Head of caudate nucleus (tissue), 42 donors: ENCODE results near the gene TTC32.
"Not testable (repeated sequence)": the region's sequence is repeated elsewhere in the genome, so short reads cannot be mapped to it uniquely, and the experiment has no call there.

Source experiments
- DNase-seq, 42 donors: peaks; one replicate each; pipeline versions ENCODE4 v3.0.0 to v3.0.0-alpha.2; 2020 to 2021; ENCODE audit warnings: mixed read lengths in 7 of 42
- intact Hi-C: fragments of 100-400 bp; cut with DNase I; formaldehyde crosslinking; loops from one replicate; pipeline ENCODE4 v1.15.0; 2022

TTC32 gene

DNA sequence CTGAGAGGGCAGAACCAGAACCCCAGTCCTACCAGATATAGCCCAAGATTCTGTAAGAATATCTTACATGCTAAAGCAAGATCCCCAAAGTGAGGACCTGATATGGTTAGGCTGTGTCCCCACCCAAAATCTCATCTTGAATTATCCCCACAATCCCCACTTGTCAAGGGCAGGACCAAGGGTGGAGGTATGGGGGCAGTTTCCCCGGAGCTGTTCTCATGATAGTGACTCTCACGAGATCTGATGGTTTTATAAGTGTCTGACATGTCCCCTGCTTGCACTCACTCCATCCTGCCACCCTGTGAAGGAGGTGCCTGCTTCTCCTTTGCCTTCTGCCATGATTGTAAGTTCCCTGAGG, 19.9 kb downstream of the TTC32 start:
- peak in 2 of 42 donors; percentile 6 to 22 for DNase-seq
- intact Hi-C loops = no loop called here

DNA sequence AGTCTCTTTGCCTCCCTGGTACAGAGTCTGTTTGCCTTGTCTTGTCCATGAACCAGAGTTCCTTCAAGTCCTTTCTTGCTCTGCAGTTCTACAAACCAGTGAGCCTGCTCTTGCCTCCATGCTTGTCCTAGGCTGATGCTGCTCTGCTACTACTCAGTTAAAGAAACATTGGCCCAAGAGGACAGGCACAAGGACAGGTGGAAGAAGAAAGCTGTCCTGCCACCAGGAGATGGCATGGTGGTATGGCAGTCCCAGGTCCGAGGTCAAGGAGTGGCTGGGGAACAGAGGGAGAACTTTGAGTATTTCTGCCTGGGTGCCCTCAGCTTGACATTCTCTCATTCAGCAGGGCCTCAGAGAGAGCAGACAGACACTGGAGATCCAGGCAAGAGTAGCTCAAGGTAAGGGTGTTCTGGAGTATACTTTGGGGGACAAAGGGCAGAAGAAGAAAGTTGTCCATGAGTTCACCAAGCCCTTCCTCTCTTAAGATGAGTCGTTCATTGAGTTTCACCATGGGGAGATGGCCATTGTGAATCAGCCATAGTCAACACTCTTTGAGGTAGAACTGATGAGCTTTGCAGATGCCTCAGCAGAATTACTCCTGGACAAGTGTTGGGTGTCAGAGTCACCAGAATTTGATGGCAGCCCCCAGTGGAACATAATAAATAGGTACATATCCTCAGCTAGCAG, 20.4 kb downstream of the TTC32 start:
- peak in 3 of 42 donors; percentile 1 to 12 (median 3) for DNase-seq

DNA sequence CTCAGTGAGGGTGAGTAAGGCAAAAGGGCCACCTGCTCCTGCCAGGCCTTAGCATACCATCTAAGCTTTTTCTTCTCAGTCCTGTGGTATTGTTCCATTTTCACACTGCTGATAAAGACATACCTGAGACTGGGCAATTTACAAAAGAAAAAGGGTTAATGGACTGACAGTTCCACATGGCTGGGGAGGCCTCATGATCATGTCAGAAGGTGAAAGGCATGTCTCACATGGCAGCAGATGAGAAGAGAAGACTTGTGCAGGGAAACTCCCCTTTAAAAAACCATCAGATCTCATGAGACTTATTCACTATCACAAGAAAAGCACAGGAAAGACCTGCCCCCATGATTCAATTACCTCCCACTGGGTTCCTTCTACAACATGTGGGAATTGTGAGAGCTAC, 21.6 kb downstream of the TTC32 start:
- intact Hi-C loops = not testable (repeated sequence)
- peak in 3 of 42 donors; percentile 8 to 34 (median 16) for DNase-seq

More for the DNA sequence above, 20.4 kb downstream of the TTC32 start:
- intact Hi-C loops = no loop called here

DNA sequence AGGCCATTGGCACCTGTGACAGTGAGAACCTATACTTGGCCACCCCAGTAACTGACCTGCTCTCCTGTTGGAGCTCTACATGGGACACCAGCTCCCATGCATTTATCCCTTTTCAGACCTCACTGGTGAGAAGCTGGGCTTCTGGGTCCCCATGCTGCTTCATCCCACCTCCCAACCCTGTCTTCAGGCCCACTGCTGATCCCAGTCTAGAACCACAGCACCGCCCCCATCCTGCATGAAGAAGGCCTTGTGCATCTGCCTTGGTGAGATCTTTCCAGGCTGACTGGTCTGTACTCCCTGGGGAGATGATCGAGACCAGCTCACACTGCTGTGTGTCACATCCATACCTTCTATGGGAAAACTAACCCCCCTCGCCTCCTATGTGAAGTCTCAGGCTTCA, 22.7 kb downstream of the TTC32 start:
- peak in 3 of 42 donors; percentile 13 to 30 (median 14) for DNase-seq
- intact Hi-C loops = no loop called here

DNA sequence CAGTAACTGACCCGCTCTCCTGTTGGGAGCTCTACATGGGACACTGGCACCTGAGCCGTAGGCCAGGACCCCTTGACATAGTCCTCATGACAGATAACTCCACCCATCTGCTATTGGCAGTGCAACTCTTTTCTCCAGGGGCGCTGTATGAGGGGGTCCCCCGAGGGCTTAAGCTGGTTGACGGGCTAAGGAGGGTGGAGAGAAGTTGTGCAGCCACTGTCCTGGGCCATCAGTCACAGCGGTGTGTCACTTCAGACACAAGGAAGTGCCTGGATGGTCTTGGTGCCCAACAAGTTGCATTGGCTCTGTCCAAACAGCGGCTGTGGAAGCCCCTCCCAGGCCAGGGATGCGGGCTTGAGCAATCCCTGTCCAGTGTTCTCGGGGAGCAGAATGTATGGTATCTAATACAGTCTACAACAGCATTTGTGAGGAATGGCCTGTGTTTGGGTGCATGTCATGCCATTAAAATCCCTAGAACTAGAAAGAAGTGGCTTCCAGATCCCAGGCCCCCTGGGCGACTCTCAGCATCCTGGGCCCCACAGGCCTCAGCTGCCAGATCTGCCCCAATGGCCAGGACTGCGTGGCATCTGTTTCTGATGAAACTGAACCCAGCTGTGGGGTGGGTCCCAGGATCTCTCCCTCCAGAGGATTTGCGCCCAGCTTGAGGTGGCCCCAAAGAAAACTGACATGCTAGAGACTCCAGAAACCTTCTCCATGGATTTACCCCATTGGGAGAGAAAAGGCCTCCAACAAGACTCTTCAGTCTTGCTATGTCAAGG, 23.3 kb downstream of the TTC32 start:
- intact Hi-C loops = no loop called here
- DNase-seq = peak in 2 of 42 donors; percentile 25 to 26

DNA sequence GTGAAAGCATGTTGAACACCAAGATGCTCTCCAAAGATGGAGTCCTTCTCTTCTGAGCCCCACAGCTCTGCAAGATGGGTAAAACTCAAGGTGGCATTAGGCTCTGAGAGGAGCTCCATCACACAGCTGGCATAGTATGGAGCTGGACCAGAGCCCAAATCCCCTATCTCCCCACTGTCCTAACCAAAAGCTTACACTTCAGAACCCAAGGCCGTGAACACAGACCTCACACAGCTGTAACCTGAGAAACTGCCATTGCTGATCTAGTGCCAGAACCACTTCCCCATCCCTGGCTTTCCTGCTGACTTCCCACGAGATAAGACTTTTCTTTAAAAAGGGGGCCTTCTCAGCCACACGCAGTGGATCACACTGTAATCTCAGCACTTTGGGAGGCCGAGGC, 25.0 kb downstream of the TTC32 start:
- intact Hi-C loops = no loop called here
- DNase-seq = peak in 1 of 42 donors; percentile 8

DNA sequence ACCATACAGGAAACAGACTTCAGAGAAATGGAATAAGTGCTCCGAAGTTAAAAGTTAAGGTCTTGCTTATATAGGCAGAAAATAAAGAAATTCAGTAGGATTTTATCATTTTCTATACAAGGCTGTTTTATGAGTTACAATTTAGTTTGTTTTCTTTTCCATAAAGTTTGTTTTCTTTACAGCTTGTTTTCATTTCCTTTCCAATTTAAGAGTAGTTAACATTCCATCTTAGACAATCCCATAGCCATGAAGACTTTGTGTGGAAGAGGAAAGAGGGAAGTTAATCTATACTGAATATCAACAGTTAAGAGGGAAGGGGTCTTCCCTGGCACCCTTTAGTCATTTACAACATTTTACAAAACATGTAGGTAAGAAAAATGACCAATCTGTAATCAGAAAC, 26.5 kb downstream of the TTC32 start:
- intact Hi-C loops = no loop called here

DNA sequence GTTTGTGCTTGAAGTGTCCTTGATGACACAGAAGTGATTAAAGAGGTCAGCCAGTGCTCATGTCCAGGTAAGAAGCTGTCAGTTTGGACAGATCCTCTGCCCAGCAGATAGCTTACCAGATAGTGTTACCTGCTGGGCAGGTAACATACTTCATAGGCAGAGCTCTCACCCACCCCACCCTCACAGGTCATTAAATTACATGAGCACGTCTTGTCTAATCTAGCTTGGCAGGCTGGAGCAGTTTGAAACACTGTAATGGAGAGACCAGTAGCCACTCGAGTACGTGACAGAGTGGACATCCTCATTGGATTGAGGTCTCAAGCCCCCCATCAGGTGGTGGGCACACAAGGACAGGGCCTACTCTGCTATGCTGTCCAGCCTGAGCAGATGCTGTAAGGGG, 27.1 kb downstream of the TTC32 start:
- intact Hi-C loops = no loop called here
- DNase-seq = peak in 3 of 42 donors; percentile 1 to 28 (median 14)

More for the DNA sequence above, 26.5 kb downstream of the TTC32 start:
- DNase-seq = no peak

DNA sequence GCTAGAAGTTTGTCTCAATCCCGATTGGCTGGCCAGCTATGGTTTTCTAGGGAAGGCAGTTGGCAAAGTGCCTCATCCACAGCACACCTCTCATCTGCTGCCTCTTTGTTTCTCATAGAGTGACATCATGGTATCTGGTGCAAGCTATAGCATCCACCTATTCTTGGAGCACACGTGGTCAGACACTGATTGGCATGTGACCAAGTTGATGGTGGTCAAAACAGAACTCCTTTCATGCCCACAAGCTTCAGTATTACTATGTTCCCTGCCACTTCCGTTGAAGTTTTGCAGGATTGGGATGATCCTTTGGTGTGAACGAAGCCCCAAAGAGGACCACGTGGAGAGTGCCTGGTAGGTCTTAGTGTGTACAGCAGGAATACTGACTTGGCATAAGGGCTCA, 28.8 kb downstream of the TTC32 start:
- peak in 2 of 42 donors; percentile 4 to 10 for DNase-seq
- intact Hi-C loops = no loop called here

DNA sequence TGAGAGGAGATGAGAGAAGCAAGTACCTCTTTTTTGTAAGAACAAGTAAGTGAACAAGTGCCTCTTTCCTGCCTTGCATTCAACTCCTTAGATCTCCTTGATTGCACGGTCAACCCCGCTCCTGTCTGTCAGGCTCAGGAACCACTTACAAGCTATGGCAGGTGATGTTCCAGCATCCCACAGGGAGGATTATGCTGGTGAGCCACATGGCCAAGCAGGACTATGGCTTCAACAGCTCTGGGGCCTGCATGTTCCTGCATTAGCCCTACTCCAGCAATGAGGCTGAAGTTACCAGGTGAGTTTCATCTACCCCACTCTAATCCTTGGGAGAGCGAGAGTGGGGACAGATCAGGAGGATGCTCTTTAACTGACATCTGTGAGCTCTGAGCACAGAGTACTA, 29.5 kb downstream of the TTC32 start:
- intact Hi-C loops = no loop called here
- DNase-seq = peak in 2 of 42 donors; percentile 18 to 21

DNA sequence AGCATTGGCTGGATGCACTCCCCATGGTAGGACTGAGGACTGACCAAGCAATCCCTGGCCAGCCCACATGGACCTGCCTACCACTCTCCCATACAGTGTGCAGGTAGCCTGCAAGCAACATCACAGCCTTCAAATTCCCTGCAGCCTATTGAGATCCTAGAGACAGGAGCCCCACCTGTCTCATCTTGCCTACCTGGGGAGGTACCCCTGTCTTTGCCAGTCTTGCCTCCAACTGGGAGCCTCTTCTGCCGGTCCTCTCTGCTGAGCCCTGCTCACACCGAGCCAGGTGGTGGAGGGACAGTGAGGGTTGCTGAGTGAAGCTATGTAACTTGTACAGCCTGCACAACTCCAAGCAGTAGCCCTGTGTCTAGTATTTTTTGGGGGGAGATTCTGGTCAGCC, 29.9 kb downstream of the TTC32 start:
- intact Hi-C loops = no loop called here
- DNase-seq = peak in 3 of 42 donors; percentile 3 to 29 (median 18)

DNA sequence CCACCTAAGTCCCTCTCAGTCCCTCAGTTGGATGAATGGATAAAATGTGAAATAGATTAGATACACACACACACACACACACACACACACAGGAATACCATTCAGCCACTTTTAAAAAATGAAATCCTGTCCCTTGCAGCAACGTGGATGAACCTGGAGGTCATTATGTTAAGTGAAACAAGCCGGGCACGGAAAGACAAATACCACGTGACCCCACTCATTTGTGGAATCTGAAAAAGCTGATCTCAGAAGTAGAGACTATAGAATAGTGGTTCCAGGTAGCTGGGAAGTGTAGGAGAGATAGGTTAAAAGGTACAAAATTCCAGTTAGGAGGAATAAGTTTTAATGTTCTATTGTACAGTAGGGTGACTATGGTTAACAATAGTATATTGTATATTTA, 31.0 kb downstream of the TTC32 start:
- intact Hi-C loops = no loop called here

DNA sequence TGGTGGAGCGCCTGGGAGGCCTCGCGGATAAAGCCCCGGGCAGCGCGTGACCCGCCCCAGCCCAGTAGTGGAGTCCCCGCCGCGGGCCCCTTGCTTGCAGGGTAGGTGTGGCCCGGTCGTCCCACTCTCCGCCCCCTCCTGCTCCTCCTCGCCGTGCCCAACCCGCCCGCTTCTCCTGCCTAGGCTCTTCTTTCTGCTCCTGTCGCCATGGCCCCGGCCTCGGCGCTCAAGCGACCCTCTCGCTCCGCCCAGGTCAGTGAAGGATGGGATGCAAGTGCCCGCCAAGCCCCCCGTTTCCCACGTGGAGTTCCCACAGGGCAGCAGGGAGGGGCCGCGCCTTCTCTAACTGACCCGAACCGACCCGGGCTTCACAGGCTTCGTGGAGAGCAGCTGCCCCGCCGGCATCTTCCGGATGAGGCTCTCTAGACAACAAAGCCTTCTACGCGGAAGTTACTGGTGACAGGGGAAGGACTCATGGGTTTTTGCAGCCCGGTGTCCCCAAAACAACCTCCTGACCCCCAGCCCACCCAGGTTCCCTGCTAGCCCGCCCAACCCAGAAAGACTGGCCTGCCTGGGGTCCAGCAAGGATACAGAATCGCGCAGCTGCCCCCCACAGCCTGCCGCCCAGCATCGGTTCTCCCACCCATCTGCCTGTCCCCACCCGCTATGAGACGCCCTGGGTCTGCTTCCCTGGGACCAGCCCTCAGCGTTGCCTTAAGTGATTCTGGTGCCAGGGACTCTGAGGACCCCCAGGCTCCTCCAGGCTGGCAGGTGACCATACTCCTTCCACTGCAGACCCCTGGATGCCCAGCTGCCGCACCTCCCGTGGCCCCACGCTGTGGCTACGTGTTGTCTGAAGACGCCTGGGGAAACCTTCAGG, 32.8 kb downstream of the TTC32 start:
- intact Hi-C loops = loop anchor here (10.0 kb wide), 1 partner anchor 1344 kb away; no protein-coding TSS in a partner anchor
- DNase-seq = peak in 5 of 42 donors; percentile 14 to 47 (median 19)

More for the DNA sequence above, 31.0 kb downstream of the TTC32 start:
- DNase-seq = no peak

DNA sequence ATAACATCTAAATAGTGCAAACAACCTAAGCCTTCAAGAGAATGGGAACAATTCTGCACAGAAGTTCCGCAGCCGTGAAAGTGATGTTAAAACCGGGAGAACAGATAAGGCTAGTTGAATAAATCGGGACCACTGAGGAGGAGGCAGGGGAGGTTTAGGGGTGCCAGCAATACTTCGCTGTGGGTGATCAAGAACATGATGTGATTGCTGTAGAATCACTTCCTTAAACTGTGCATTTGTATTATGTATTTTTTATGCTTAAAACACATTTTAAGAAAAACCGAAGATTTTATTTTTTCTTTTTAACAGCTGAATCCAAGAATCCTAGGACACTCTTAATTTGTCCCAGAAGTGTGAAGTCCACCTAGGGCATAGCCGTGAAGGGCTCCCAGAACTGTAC, 33.6 kb downstream of the TTC32 start:
- DNase-seq = no peak
- intact Hi-C loops = loop anchor here (10.0 kb wide), 1 partner anchor 1343 kb away; no protein-coding TSS in a partner anchor

DNA sequence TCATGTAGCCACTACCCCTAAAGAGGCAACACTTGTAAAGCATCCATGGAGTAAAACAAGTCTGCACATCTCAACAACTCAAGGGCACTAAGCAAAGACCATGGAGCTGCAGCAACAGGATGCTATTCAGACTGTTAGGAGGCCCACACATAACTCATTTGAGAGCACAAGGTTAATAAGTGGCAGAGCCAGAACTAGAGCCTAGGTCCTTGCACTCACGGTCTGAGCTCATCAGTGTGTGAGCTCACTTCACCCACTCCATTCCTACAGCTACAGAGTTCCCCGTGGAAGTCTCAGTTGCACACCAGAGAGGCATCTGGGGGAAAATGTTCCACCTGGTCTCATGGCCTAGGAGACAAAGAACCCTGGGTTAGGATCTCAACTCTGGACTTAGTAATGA, 35.0 kb downstream of the TTC32 start:
- intact Hi-C loops = loop anchor here (10.0 kb wide), 1 partner anchor 1342 kb away; no protein-coding TSS in a partner anchor
- no peak for DNase-seq

DNA sequence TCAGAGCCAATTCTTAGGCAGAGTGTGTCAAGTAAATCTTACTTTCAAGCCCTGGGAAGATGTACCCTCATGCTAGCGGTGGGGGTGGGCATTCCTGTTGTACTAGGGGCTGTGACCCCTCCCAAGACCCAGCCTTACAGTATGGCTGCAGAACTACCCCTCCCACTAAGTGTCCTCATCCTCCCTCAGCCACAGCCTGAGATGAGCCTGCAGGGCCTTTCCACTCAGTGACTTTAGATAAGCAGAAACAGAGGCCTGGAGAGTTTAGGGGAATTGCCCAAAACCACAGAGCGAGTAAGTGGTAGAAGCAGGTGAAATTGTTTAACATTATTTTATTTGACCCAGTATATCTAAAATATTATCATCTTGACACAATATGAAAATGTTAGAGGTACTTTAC, 36.6 kb downstream of the TTC32 start:
- intact Hi-C loops = loop anchor here (10.0 kb wide), 1 partner anchor 1340 kb away; no protein-coding TSS in a partner anchor
- DNase-seq = no peak

DNA sequence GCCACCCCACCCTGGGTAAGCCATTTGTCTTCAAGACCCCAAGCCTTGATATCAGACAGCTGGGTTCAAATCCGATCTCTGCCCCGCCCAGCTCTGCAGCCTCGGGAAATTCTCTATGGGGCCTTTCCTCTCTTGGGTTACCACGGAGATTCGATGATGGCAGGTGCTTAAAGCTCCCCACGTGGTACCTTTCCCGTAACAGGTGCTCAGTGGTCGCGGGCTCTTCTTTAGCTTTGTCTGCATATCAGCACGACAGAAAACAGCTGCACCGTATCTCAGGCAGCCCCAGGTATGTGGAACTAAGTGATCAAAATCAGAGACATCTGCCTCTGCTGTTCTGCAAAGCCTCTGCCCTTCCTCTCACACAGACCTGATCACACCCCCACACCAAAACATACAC, 37.4 kb downstream of the TTC32 start:
- no peak for DNase-seq

DNA sequence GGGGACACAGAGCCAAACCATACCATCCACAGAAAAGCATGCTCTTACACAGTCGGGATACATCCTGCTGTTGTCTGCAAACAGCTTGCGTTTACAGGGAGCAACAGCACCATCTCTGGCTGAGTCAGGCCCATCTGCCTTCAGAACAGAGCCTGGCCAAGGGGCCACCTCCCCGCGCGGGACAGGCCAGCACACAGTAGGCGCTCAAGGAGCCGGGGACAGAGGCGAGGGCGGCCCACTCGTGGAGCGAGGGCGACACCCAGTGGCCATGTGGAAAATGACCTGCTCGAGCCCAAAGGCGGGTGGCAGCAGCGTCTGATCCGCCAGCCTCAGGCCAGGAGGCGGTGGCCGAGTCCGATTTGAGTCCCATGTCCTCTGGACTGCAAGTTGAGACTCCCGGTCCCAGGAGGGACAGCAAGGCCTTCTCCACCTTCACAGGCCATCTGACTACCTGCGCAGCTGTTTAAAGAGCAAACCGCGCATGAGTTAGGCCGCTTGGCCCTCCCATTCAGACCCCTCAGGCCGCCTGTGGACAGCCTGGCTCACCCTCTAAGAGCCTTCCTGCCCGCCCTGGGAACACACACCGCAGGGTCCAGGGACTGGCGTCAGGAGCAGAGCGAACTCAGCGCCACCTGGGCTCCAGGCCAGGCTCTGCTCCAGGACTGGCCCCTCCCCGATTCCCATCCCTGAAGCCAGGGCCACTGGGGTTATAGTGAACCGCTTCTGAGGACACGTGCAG, 38.3 kb downstream of the TTC32 start:
- DNase-seq = peak; percentile 27 to 92 (median 80)
- intact Hi-C loops = loop anchor here (10.0 kb wide), 1 partner anchor 1339 kb away; no protein-coding TSS in a partner anchor

More for the DNA sequence above, 37.4 kb downstream of the TTC32 start:
- intact Hi-C loops = loop anchor here (10.0 kb wide), 1 partner anchor 1340 kb away; no protein-coding TSS in a partner anchor
